K562 (cell line): ENCODE results near the gene SRF. TPM values are rescaled to one million over a fixed set of nuclear protein-coding genes. Genes with fewer than 3 reads are reported as not detected.

ENCODE experiments used
- ATAC-seq: fragments of 200-7000 bp; cut with Tn5 transposase; 3 replicates; pipeline ENCODE4 v1.9.1; 2020; ENCODE audit warnings: moderate library complexity
- BruUV-seq: library from RNA; stranded (reverse); fragments of 400-500 nt; replicated peaks from 2 replicates; lab custom pipeline; 2021; lab: Mats Ljungman, UMichigan
- CTCF ChIA-PET: fragments of 300-600 bp; formaldehyde crosslinking; extraction: SDS; loops from one replicate; lab custom pipeline; 2021; ENCODE audit warnings: low intra/inter-chr PET ratio; lab: Yijun Ruan, JAX
- POLR2A ChIA-PET: fragments of 300-600, 350-650 bp; sonication (Branson Sonifier 250); formaldehyde crosslinking; extraction: SDS; loops from one replicate; lab custom pipeline; 2021; ENCODE audit warnings: antibody characterized with exemption, inconsistent platforms; lab: Yijun Ruan, JAX
- DNase-seq, 4 experiments: peaks; one replicate each; pipeline versions ENCODE4 v3.0.0 to v3.0.0-alpha.2; 2011 to 2018; ENCODE audit warnings: low spot score in 3 of 4, mixed read lengths in 3 of 4; ENCODE audit errors: extremely low read depth in 1 of 4
- FAIRE-seq: peaks from 2 replicates; lab custom pipeline; 2011; peaks lifted over from hg19 to GRCh38; lab: Jason Lieb, UNC
- H2AFZ ChIP-seq: 2 replicates; pipeline ENCODE4 v1.6.0; 2011; ENCODE audit warnings: low read depth, low read length, control low read depth, inconsistent platforms
- H3K27ac ChIP-seq: fragments of 200-600 bp; 3 replicates; pipeline ENCODE4 v1.8.0; 2011; ENCODE audit warnings: low read depth, mild to moderate bottlenecking, control low read depth, inconsistent platforms, low read length, moderate library complexity, mixed read lengths; ENCODE audit errors: extremely low read depth
- H3K27me3 ChIP-seq, 2 experiments: fragments of 300-600 bp in 1 of 2; 2 replicates in 1 of 2; 3 replicates in 1 of 2; pipeline versions ENCODE4 v1.6.0 to v1.8.0; 2011; ENCODE audit warnings: inconsistent platforms in 2 of 2, low read length in 2 of 2, mild to moderate bottlenecking in 1 of 2, mixed read lengths in 1 of 2, moderate library complexity in 1 of 2; ENCODE audit not compliant: control insufficient read depth in 2 of 2, insufficient read depth in 2 of 2
- H3K36me3 ChIP-seq: fragments of 300-600 bp; 3 replicates; pipeline ENCODE4 v1.8.0; 2011; ENCODE audit warnings: mild to moderate bottlenecking, low read length, inconsistent platforms; ENCODE audit not compliant: control insufficient read depth, insufficient read depth
- H3K4me1 ChIP-seq, 2 experiments: fragments of 200-600 bp in 1 of 2; replicated peaks in 1 of 2; 2 replicates in 1 of 2; 3 replicates in 1 of 2; pipeline versions ENCODE4 v1.5.1 to v1.8.0; 2011; ENCODE audit warnings: inconsistent platforms in 2 of 2, low read length in 2 of 2, mild to moderate bottlenecking in 1 of 2, mixed read lengths in 1 of 2, moderate library complexity in 1 of 2; ENCODE audit not compliant: control insufficient read depth in 2 of 2, insufficient read depth in 2 of 2
- H3K4me2 ChIP-seq: 2 replicates; pipeline ENCODE4 v1.6.1; 2011; ENCODE audit warnings: low read length, control low read depth, inconsistent platforms, mixed read lengths; ENCODE audit not compliant: insufficient read depth
- H3K4me3 ChIP-seq: fragments of 200-600 bp; sonication (generic), shearing (Covaris generic); 2 replicates; pipeline ENCODE4 v1.5.1; 2016; ENCODE audit warnings: control low read depth, inconsistent platforms
- H3K79me2 ChIP-seq: fragments of 200-600 bp; 3 replicates; pipeline ENCODE4 v1.8.0; 2011; ENCODE audit warnings: low read length, inconsistent platforms; ENCODE audit not compliant: control insufficient read depth, insufficient read depth
- H3K9ac ChIP-seq, 2 experiments: 2 replicates each; pipeline versions ENCODE4 v1.6.0 to v1.6.1; 2011; ENCODE audit warnings: low read depth in 2 of 2, low read length in 2 of 2, control low read depth in 1 of 2, inconsistent platforms in 1 of 2, mild to moderate bottlenecking in 1 of 2, mixed read lengths in 1 of 2; ENCODE audit not compliant: insufficient read depth in 1 of 2
- H3K9me1 ChIP-seq: one replicate; pipeline ENCODE4 v1.6.0; 2011; ENCODE audit warnings: inconsistent platforms, mild to moderate bottlenecking, low read length, moderate library complexity; ENCODE audit not compliant: control insufficient read depth, insufficient read depth
- H3K9me3 ChIP-seq: replicated peaks from 2 replicates; pipeline ENCODE4 v1.5.1; 2011; ENCODE audit warnings: low read depth, low read length, inconsistent platforms; ENCODE audit not compliant: control insufficient read depth, insufficient read depth
- H4K20me1 ChIP-seq: replicated peaks from 2 replicates; pipeline ENCODE4 v1.6.1; 2011; ENCODE audit warnings: low read length, inconsistent platforms, mixed read lengths; ENCODE audit not compliant: control insufficient read depth, insufficient read depth
- MAFK ChIP-seq: IDR thresholded peaks from 2 replicates; pipeline ENCODE4 v1.6.1; 2011; ENCODE audit warnings: low read length, improper control_type of control experiment
- RCOR1 ChIP-seq, 2 experiments: IDR thresholded peaks; 2 replicates each; pipeline ENCODE4 v1.6.1; 2012; ENCODE audit warnings: low read depth in 2 of 2, low read length in 2 of 2, borderline replicate concordance in 1 of 2, improper control_type of control experiment in 1 of 2
- WGBS: fragments of 100-300 bp; shearing (Covaris generic); methylation state at CpG from one replicate; pipeline ENCODE4 v1.1.6; 2016; ENCODE audit warnings: low coverage, mixed read lengths; ENCODE audit not compliant: insufficient coverage; ENCODE audit errors: missing lambda C conversion rate; 5-methylcytosine and 5-hydroxymethylcytosine counted together
- in situ Hi-C: fragments of 300-500 bp; cut with MboI; formaldehyde crosslinking; loops from 4 replicates; pipeline ENCODE4 v1.15.0; 2018; ENCODE audit warnings: inconsistent platforms, mixed read lengths
- intact Hi-C: fragments of 100-400 bp; cut with micrococcal nuclease; formaldehyde crosslinking; loops from 2 replicates; pipeline ENCODE4 v1.14.2; 2022
- polyA plus RNA-seq, 8 experiments: library from polyadenylated mRNA; depleted of rRNA in 4 of 8; stranded (reverse) in 5 of 8; unstranded in 3 of 8; fragments of >200 nt; fragmentation: Nextera tagmentation in 2 of 8; fragmentation: Illumina TruSeq in 1 of 8; extraction: Ambion mirVana in 2 of 8; extraction: Trizol in 1 of 8; gene quantifications; 2 replicates each; pipeline versions ENCODE4 v1.2.1 to v1.2.3, GENCODE V29; 2011 to 2014; ENCODE audit warnings: inconsistent platforms in 1 of 8, missing spikeins in 1 of 8
- total RNA-seq, 7 experiments: library from RNA; depleted of rRNA in 6 of 7; stranded (reverse); fragments of >200 nt in 6 of 7; fragmentation: Illumina TruSeq in 2 of 7; extraction: Trizol in 2 of 7; gene quantifications; 2 replicates each; pipeline versions ENCODE4 v1.2.1 to v1.2.3, GENCODE V29; 2011 to 2021; ENCODE audit warnings: low replicate concordance in 1 of 7
- TF ChIP-seq, protein P1 (sequence below): fragments of 250-450 bp; sonication (Bioruptor Pico); IDR thresholded peaks from 2 replicates; pipeline ENCODE4 v1.5.0; 2021; ENCODE audit warnings: mild to moderate bottlenecking, moderate library complexity
- TF ChIP-seq, protein P2 (sequence below), 2 experiments: IDR thresholded peaks in 1 of 2; conservative IDR thresholded peaks in 1 of 2; 2 replicates each; pipeline ENCODE4 v1.6.1; 2016; ENCODE audit warnings: low read depth in 2 of 2, mild to moderate bottlenecking in 1 of 2, missing compliant biosample characterization in 1 of 2, missing genetic modification characterization in 1 of 2, moderate library complexity in 1 of 2

The SRF gene
- total and polyA plus RNA-seq, 9 of the 15 experiments (the other 6 are each of a cell fraction or from before 2014, with no cell fraction given): 2.5 to 37.0 (median 24.6) TPM

GRCh38 chr6:43213431-43213830 lies 42.4 kb downstream of the SRF start (continued):
- no peak for TF ChIP-seq RCOR1 (IDR thresholded peaks at IDR 0.05; ENCODE audit: borderline replicate concordance in 1 of 2, low read depth in 2 of 2, low read length in 2 of 2)
- TF ChIP-seq, protein P1, sequence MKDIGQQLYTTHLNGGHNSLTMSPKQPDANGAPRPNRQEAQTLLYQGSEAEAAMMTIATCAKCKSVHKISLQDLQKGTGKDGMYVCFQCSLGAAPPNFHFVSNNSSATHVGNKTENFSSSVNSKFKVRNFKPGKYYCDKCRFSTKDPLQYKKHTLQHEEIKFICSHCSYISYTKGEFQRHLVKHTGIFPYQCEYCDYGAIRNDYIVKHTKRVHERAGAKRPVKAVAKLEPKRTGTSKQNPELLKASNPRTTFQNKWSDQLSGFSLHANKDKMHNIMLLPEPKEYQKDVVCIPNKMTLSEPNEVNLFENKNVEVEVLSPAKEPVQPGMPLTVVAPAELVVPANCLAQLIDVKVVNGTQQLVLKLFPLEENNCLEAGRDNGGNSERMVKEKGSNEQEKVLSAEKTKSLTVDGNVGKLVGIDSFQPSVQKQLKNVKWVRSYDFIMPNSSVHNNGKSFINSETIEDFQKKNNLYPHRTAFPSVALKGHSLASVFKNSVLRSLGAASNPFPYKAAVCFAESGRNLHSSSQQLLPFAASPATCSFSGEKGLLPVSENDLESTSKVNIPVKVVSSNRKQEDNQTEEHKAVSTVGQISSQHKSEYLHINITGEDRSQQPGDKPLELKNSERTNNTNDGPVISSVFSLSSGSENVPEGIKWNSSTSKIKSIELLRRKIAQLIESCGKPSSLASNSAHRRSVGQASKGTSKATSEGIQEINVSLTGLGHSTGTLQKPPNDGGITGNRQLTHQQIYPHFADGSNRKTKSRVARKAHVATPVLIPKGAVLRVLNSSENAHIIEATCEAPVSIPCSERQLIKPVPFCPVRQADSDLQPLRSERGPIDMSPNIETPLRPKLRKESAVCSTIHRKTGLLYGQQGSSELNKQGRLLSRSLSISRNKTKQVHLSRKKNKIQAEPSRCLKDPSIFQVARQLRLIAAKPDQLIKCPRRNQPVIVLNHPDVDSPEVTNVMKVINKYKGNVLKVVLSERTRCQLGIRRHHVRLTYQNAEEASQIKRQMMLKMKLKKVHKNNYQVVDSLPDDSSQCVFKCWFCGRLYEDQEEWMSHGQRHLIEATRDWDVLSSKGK (CRISPR knock-in tag): no peak

GRCh38 chr6:43215066-43215465 lies 44.0 kb downstream of the SRF start:
- CTCF ChIA-PET: no interaction called here
- Histone ChIP-seq H3K4me3 (no peak overlapping the region), H2AFZ (no peak overlapping the region), H3K79me2 (no peaks in the 10 kb centered on the region), H3K9me1 (no peaks in the 10 kb centered on the region), H3K27ac (no peak overlapping the region), H3K9me3 (no peaks in the 10 kb centered on the region), H3K27me3 (no peaks in the 10 kb centered on the region), H3K4me2 (no peak overlapping the region), H3K4me1 (peaks cover 9 to 14% of the 10 kb centered on the region in 2 experiments; a peak in 4 of 5 replicates), H4K20me1 (no peaks in the 10 kb centered on the region), H3K9ac (0 out of 4 replicates have a peak overlapping the region, but pooled peaks of 1 of the 2 experiments have one; percentile 3), H3K36me3 (no peaks in the 10 kb centered on the region)
- FAIRE-seq (no peak), DNase-seq (no peak), ATAC-seq (no peak)
- no TSS peak for BruUV-seq
- in situ Hi-C loops: no loop called here
- no peak for TF ChIP-seq MAFK
- TF ChIP-seq, protein P2, sequence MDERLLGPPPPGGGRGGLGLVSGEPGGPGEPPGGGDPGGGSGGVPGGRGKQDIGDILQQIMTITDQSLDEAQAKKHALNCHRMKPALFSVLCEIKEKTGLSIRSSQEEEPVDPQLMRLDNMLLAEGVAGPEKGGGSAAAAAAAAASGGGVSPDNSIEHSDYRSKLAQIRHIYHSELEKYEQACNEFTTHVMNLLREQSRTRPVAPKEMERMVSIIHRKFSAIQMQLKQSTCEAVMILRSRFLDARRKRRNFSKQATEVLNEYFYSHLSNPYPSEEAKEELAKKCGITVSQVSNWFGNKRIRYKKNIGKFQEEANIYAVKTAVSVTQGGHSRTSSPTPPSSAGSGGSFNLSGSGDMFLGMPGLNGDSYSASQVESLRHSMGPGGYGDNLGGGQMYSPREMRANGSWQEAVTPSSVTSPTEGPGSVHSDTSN (CRISPR knock-in tag; IDR thresholded peaks at IDR 0.05; ENCODE audit: low read depth): no peak
- TF ChIP-seq, protein P2 (tag; conservative IDR thresholded peaks at IDR 0.05; ENCODE audit: low read depth): no peak
- POLR2A ChIA-PET: interaction anchor here (1.0 to 10.7 kb wide), 4 partner anchors 11 to 35 kb away, joined by 3 to 118 read pairs (median 6); partner anchors contain the start of genes CUL9 and DNPH1
- 70% methylated on average over 8 of the region's 8 CpGs for WGBS
- intact Hi-C loops: no loop called here
